ENCODE measurements around the gene SLC25A22.

DNA sequence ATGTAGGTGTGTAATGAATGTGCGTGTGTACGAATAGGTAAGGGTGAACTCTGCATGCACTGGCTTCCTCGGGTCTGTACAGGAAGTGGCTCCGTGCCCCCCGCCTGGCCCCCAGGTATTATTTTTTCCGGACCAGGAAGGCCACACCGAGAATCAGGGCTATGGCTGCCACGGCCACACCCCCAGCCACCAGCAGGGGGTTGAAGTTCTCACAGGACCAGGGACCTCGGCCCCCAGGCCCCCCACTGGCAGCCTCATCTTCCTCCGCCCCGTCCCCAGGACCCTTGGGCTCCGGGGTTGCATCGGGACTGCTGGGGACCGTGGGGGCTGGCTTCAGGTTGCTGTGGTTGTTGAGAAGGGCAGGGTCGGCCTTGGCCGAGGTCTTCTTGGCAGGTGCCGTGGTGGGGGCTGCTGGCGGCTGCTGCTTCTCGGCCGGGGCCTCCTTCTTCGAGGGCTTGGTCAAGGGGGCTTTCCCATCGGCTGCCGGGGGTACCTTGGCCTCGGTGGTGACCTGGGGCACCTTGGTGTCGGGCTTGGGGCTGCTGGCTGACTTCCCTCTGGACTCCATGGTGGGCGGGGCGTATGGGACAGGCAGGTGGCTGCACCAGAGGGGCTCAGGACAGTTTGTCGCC, 10.0 kb downstream of the SLC25A22 start:
- no peak for TF ChIP-seq EP300 (IDR thresholded peaks at IDR 0.05)
- TF ChIP-seq RAD21 (conservative IDR thresholded peaks at IDR 0.05 in 1 of 2, IDR thresholded peaks at IDR 0.05 in 1 of 2) = no peak
- TF ChIP-seq SMC3 (IDR thresholded peaks at IDR 0.05) = no peak
- no peak for TF ChIP-seq POLR2A (IDR thresholded peaks at IDR 0.05; ENCODE audit: low read length)
- TF ChIP-seq, protein P1, sequence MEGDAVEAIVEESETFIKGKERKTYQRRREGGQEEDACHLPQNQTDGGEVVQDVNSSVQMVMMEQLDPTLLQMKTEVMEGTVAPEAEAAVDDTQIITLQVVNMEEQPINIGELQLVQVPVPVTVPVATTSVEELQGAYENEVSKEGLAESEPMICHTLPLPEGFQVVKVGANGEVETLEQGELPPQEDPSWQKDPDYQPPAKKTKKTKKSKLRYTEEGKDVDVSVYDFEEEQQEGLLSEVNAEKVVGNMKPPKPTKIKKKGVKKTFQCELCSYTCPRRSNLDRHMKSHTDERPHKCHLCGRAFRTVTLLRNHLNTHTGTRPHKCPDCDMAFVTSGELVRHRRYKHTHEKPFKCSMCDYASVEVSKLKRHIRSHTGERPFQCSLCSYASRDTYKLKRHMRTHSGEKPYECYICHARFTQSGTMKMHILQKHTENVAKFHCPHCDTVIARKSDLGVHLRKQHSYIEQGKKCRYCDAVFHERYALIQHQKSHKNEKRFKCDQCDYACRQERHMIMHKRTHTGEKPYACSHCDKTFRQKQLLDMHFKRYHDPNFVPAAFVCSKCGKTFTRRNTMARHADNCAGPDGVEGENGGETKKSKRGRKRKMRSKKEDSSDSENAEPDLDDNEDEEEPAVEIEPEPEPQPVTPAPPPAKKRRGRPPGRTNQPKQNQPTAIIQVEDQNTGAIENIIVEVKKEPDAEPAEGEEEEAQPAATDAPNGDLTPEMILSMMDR (IDR thresholded peaks at IDR 0.05) = no peak
- TF ChIP-seq ESRRA (IDR thresholded peaks at IDR 0.05; ENCODE audit: borderline replicate concordance, low read length) = no peak
- TF ChIP-seq, protein P2, sequence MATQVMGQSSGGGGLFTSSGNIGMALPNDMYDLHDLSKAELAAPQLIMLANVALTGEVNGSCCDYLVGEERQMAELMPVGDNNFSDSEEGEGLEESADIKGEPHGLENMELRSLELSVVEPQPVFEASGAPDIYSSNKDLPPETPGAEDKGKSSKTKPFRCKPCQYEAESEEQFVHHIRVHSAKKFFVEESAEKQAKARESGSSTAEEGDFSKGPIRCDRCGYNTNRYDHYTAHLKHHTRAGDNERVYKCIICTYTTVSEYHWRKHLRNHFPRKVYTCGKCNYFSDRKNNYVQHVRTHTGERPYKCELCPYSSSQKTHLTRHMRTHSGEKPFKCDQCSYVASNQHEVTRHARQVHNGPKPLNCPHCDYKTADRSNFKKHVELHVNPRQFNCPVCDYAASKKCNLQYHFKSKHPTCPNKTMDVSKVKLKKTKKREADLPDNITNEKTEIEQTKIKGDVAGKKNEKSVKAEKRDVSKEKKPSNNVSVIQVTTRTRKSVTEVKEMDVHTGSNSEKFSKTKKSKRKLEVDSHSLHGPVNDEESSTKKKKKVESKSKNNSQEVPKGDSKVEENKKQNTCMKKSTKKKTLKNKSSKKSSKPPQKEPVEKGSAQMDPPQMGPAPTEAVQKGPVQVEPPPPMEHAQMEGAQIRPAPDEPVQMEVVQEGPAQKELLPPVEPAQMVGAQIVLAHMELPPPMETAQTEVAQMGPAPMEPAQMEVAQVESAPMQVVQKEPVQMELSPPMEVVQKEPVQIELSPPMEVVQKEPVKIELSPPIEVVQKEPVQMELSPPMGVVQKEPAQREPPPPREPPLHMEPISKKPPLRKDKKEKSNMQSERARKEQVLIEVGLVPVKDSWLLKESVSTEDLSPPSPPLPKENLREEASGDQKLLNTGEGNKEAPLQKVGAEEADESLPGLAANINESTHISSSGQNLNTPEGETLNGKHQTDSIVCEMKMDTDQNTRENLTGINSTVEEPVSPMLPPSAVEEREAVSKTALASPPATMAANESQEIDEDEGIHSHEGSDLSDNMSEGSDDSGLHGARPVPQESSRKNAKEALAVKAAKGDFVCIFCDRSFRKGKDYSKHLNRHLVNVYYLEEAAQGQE (IDR thresholded peaks at IDR 0.05) = no peak

All from A549 (cell line).